Limb (tissue), 2 donors: ENCODE measurements around the gene MRPL24.

Experiments used
- DNase-seq, 2 donors: peaks; one replicate each; pipeline ENCODE4 v3.0.0-alpha.2; 2016; ENCODE audit errors: extremely low spot score in 2 of 2

The MRPL24 gene

GRCh38 chr1:156744344-156744743, 3.5 kb upstream of the MRPL24 start:
- no peak for DNase-seq

- no peak for DNase-seq
These were observed 2.7 kb upstream of the MRPL24 start for GRCh38 chr1:156743367-156744302.

- no peak for DNase-seq
These were observed 1.9 kb upstream of the MRPL24 start for GRCh38 chr1:156742801-156743200.

- DNase-seq: no peak
These were observed 1.1 kb upstream of the MRPL24 start for GRCh38 chr1:156742017-156742416.

GRCh38 chr1:156741481-156741983, 644 bp upstream of the MRPL24 start:
- no peak for DNase-seq

GRCh38 chr1:156740237-156740740, 599 bp downstream of the MRPL24 start:
- no peak for DNase-seq

GRCh38 chr1:156738916-156739315, 2.0 kb downstream of the MRPL24 start:
- no peak for DNase-seq

- DNase-seq: no peak
These were observed 2.5 kb downstream of the MRPL24 start for GRCh38 chr1:156738407-156738806.

- DNase-seq: no peak
These were observed 6.8 kb downstream of the MRPL24 start for GRCh38 chr1:156733989-156734584.

GRCh38 chr1:156728599-156729462, 12.1 kb downstream of the MRPL24 start, which contains the start of gene ISG20L2:
Gene ISG20L2, minus strand, starts transcription at chr1:156728766. Its CDS starts 1,114 bp downstream, at chr1:156727652.
- DNase-seq: peak; percentile 95 to 96

GRCh38 chr1:156727926-156728598, 12.8 kb downstream of the MRPL24 start, which contains the start of gene METTL25B:
Gene METTL25B, plus strand, starts transcription at chr1:156728469. Its CDS starts 636 bp downstream, at chr1:156729105.
- peak in 1 of 2 donors; percentile 74 for DNase-seq

- no peak for DNase-seq
These were observed 13.4 kb downstream of the MRPL24 start for GRCh38 chr1:156727492-156727891.

- peak in 1 of 2 donors; percentile 54 for DNase-seq
These were observed 14.2 kb downstream of the MRPL24 start for GRCh38 chr1:156726549-156727226.

GRCh38 chr1:156725683-156726280, 15.1 kb downstream of the MRPL24 start:
- peak; percentile 89 to 92 for DNase-seq

GRCh38 chr1:156721535-156721934, 19.4 kb downstream of the MRPL24 start:
- DNase-seq: no peak

- no peak for DNase-seq
These were observed 19.8 kb downstream of the MRPL24 start for GRCh38 chr1:156721131-156721530.

- no peak for DNase-seq
These were observed 23.5 kb downstream of the MRPL24 start for GRCh38 chr1:156717351-156717750.

- no peak for DNase-seq
These were observed 26.1 kb downstream of the MRPL24 start for GRCh38 chr1:156714830-156715229.

GRCh38 chr1:156712626-156713025, 28.3 kb downstream of the MRPL24 start:
- DNase-seq: no peak
